Lower leg skin (tissue), 4 donors: ENCODE data around the gene CEP250. TPM values are rescaled to one million over a fixed set of nuclear protein-coding genes. Genes with fewer than 3 reads are reported as not detected.
"Not testable (repeated sequence)": the region's sequence is repeated elsewhere in the genome, so short reads cannot be mapped to it uniquely, and the experiment has no call there.

Experiments
- DNase-seq, 2 donors: peaks; one replicate each; pipeline ENCODE4 v3.0.0-alpha.2; 2019; ENCODE audit warnings: low spot score in 2 of 2
- H3K4me3 ChIP-seq: fragments of 200-600 bp; sonication (generic); 2 replicates; pipeline ENCODE4 v1.5.1; 2017; ENCODE audit warnings: mild to moderate bottlenecking, low read depth; ENCODE audit not compliant: poor library complexity, severe bottlenecking
- POLR2A ChIP-seq, 2 donors: fragments of 450-650 bp; IDR thresholded peaks; one replicate each; pipeline ENCODE4 v1.6.1; 2016 to 2017; ENCODE audit warnings: antibody characterized with exemption in 2 of 2, mild to moderate bottlenecking in 1 of 2, moderate library complexity in 1 of 2
- WGBS, 2 donors: methylation state at CpG; one replicate each; pipeline ENCODE4 v1.1.5; 2018; 5-methylcytosine and 5-hydroxymethylcytosine counted together
- intact Hi-C: fragments of 100-400 bp; cut with DNase I; formaldehyde crosslinking; loops from one replicate; pipeline ENCODE4 v1.15.0; 2023; ENCODE audit warnings: low total_unique reads
- total RNA-seq, 4 donors: library from RNA; depleted of rRNA; stranded (reverse); fragments of >200 nt; gene quantifications; one replicate each; pipeline ENCODE4 v1.1.0, GENCODE V29; 2016
- TF ChIP-seq, protein P1 (sequence below), 3 donors: fragments of 450-650 bp; IDR thresholded peaks; one replicate each; pipeline ENCODE4 v1.5.1; 2016; ENCODE audit warnings: antibody characterized with exemption in 3 of 3, mild to moderate bottlenecking in 3 of 3, moderate library complexity in 2 of 3

CEP250 gene
- total RNA-seq, 4 donors from 2014 or later, result 17.9 to 49.5 (median 28.9) TPM

DNA sequence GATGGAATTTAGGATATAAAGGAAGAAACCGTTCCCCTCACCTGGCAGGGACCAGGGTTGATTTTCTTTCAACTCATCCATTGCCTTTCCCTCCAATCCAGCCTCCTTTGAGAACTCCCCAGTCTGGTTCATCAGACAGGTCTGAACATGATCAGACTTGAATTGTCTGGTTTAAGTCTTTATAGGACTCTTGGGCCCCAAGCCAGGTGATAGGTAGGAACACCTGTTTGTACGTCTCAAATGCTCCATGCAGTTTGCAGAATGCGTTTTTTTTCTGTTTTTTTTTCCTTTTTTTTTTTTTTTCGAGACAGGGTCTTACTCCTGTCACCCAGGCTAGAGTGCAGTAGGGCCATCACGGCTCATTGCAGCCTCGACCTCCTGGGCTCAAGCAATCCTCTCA lies 4.1 kb upstream of the CEP250 start:
- WGBS, 2 donors, result 43 to 44% methylated on average over 6 of the region's 6 CpGs
- TF ChIP-seq, protein P1, sequence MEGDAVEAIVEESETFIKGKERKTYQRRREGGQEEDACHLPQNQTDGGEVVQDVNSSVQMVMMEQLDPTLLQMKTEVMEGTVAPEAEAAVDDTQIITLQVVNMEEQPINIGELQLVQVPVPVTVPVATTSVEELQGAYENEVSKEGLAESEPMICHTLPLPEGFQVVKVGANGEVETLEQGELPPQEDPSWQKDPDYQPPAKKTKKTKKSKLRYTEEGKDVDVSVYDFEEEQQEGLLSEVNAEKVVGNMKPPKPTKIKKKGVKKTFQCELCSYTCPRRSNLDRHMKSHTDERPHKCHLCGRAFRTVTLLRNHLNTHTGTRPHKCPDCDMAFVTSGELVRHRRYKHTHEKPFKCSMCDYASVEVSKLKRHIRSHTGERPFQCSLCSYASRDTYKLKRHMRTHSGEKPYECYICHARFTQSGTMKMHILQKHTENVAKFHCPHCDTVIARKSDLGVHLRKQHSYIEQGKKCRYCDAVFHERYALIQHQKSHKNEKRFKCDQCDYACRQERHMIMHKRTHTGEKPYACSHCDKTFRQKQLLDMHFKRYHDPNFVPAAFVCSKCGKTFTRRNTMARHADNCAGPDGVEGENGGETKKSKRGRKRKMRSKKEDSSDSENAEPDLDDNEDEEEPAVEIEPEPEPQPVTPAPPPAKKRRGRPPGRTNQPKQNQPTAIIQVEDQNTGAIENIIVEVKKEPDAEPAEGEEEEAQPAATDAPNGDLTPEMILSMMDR (IDR thresholded peaks at IDR 0.05), result no peak
- TF ChIP-seq POLR2A (IDR thresholded peaks at IDR 0.05), result no peak
- peak in 1 of 2 donors; percentile 68 for DNase-seq
- H3K4me3 ChIP-seq, result no peak overlapping the region
- intact Hi-C loops, result no loop called here

DNA sequence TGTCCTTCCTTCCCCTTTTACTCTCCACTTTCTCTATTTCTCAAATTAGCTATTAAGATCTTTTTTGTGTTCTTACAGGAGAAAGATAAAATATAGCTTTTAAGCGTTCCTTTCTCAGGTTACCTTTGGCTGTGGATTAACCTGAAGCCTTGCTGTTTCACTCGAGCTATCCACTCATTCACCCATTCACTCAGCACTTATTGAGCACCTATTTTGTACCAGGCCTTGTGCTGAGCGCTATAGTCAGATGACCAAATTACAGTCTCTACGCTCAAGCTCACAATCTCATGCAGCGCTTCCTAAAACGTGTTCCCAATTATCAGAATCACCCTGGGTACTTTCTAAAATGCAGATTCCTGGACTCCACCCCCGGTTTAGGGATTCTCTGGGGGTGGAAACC lies 1.8 kb upstream of the CEP250 start:
- no peak overlapping the region for H3K4me3 ChIP-seq
- intact Hi-C loops, result no loop called here
- no peak for TF ChIP-seq POLR2A (IDR thresholded peaks at IDR 0.05)
- TF ChIP-seq, protein P1 (IDR thresholded peaks at IDR 0.05), result no peak
- 88 to 90% methylated on average over 7 of the region's 7 CpGs for WGBS, 2 donors
- no peak for DNase-seq

DNA sequence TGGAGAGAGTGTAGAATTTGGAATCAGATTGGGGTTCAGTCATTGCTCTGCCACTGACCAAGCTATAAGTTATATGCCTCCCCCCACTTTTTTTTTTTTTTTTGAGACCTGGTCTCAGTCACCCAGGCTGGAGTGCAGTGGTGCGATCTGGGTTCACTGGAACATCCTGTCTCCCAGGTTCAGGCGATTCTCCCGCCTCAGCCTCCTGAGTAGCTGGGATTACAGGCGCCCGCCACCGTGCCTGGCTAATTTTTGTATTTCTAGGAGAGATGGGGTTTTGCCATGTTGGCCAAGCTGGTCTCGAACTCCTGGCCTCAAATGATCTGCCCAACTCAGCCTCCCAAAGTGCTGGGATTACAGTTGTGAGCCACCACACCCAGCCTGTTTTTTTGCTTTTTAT lies 1.3 kb downstream of the CEP250 start:
- 98 to 100% methylated on average over 7 of the region's 7 CpGs for WGBS, 2 donors
- intact Hi-C loops, H3K4me3 ChIP-seq, DNase-seq: not testable (repeated sequence)

DNA sequence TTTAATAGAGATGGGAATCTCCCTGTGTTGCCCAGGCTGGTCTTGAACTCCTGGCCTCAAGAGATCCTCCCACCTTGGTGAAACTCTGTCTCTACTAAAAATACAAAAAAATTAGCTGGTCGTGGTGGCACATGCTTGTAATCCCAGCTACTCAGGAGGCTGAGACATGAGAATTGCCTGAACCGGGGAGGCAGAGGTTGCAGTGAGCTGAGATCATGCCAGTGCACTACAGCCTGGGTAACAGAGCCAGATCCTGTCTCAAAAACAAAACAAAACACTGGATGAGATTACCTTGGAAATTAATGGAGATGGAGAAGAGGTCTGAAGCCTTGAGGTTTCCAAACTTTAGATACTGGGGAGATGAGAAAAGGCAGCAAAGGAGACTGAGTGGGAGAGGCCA lies 2.1 kb downstream of the CEP250 start:
- intact Hi-C loops, H3K4me3 ChIP-seq, DNase-seq: not testable (repeated sequence)
- WGBS, 2 donors, result 65 to 79% methylated on average over 2 of the region's 2 CpGs

DNA sequence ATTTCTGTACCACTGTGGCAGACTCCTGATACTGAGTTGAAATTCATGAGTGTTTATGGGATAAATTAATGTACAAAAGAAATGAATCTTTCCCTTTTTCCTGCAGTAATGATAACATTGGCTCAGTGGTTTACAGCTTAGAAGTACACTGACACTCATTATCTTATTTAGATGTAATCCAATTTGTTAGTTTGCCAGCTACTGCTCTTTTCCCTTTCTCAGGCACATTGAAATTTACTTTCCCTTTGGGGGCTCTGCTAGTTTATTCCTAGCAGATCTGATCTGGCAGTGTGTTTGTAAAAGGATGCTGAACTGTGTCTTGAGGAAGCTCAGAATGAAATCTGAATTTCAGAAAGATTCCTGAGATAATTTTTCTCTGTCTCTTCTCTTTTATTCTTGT lies 3.0 kb downstream of the CEP250 start:
- TF ChIP-seq, protein P1 (IDR thresholded peaks at IDR 0.05), result no peak
- TF ChIP-seq POLR2A (IDR thresholded peaks at IDR 0.05), result no peak
- intact Hi-C loops, result no loop called here
- no peak for DNase-seq
- H3K4me3 ChIP-seq, result no peak overlapping the region

DNA sequence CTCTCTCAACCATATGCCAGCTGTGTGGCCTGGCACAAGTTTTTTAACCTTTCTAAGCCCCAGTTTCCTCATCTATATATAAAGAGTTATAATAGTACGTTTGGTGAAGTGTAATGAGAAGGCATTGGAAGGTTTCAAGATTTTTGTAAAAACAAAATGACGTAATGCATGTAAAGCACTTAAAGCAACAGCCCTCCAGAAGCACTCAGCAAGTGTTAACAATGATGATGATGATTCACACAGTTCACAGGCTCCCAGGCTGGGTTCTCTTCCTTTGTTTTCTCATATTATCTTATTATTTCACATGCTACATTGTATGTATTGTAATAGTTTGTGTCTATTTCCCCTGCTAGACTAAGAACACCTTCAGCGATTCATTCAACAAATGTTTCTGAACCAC lies 6.2 kb downstream of the CEP250 start:
- intact Hi-C loops, result no loop called here
- 83 to 86% methylated on average over 3 of the region's 3 CpGs for WGBS, 2 donors
- TF ChIP-seq, protein P1 (IDR thresholded peaks at IDR 0.05), result no peak
- no peak for TF ChIP-seq POLR2A (IDR thresholded peaks at IDR 0.05)
- no peak overlapping the region for H3K4me3 ChIP-seq
- no peak for DNase-seq

DNA sequence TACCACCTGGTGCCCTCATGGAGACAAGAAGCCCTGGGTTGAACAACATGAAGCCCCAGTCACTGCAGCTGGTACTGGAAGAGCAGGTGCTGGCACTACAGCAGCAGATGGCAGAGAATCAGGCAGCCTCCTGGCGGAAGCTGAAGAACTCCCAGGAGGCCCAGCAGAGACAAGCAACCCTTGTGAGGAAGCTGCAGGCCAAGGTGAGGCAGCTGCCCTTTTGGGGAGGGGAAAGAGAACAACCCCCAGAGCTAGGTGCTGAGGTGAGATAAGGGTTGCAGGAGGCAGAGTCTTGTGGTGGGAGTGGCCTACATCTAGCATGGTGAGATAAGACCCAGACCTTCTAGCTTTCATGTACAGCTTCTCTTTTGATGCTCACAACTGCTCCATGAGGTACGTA lies 7.0 kb downstream of the CEP250 start:
- WGBS, 2 donors, result 89 to 90% methylated on average over 2 of the region's 2 CpGs
- no peak for DNase-seq
- H3K4me3 ChIP-seq, result no peak overlapping the region
- intact Hi-C loops, result no loop called here
- TF ChIP-seq POLR2A (IDR thresholded peaks at IDR 0.05), result no peak
- TF ChIP-seq, protein P1 (IDR thresholded peaks at IDR 0.05), result no peak
